HepG2 (cell line): ENCODE data around the gene HNRNPC. TPM values are rescaled to one million over a fixed set of nuclear protein-coding genes. Genes with fewer than 3 reads are reported as not detected.

Experiments
- ATAC-seq: fragments of 200-7000 bp; cut with Tn5 transposase; 3 replicates; pipeline ENCODE4 v1.9.1; 2020; ENCODE audit warnings: mild to moderate bottlenecking, moderate library complexity
- BruUV-seq: library from RNA; stranded (reverse); fragments of 400-500 nt; replicated peaks from 2 replicates; lab custom pipeline; 2021; lab: Mats Ljungman, UMichigan
- CTCF ChIA-PET: fragments of 300-600 bp; formaldehyde crosslinking; extraction: SDS; loops from one replicate; lab custom pipeline; 2021; ENCODE audit warnings: low total read pairs, inconsistent platforms, low intra/inter-chr PET ratio; lab: Yijun Ruan, JAX
- POLR2A ChIA-PET: fragments of 350-600 bp; sonication (Branson Sonifier 250); formaldehyde crosslinking; loops from one replicate; lab custom pipeline; 2020; ENCODE audit warnings: antibody characterized with exemption, inconsistent platforms; lab: Yijun Ruan, JAX
- DNase-seq: peaks from one replicate; pipeline ENCODE4 v3.0.0-alpha.2; 2015; ENCODE audit warnings: low spot score
- FAIRE-seq: peaks from 3 replicates; lab custom pipeline; 2011; peaks lifted over from hg19 to GRCh38; lab: Jason Lieb, UNC
- H2AFZ ChIP-seq: one replicate; pipeline ENCODE4 v1.6.1; 2011; ENCODE audit warnings: low read length, inconsistent platforms
- H3K27ac ChIP-seq: fragments of 300-600 bp; 3 replicates; pipeline ENCODE4 v1.8.0; 2011; ENCODE audit warnings: mixed run types, mild to moderate bottlenecking, mixed read lengths, low read length, inconsistent platforms; ENCODE audit not compliant: insufficient read depth; ENCODE audit errors: extremely low read length
- H3K27me3 ChIP-seq, 2 experiments: fragments of 200-600 bp in 1 of 2; 2 replicates in 1 of 2; 3 replicates in 1 of 2; pipeline versions ENCODE4 v1.6.0 to v1.8.0; 2011; ENCODE audit warnings: low read length in 2 of 2, mild to moderate bottlenecking in 2 of 2, moderate library complexity in 2 of 2, inconsistent platforms in 1 of 2; ENCODE audit not compliant: insufficient read depth in 2 of 2, control insufficient read depth in 1 of 2
- H3K36me3 ChIP-seq, 2 experiments: fragments of 200-600 bp in 1 of 2; replicated peaks in 1 of 2; 2 replicates in 1 of 2; 3 replicates in 1 of 2; pipeline versions ENCODE4 v1.5.1 to v1.8.0; 2011; ENCODE audit warnings: low read length in 2 of 2, inconsistent platforms in 1 of 2; ENCODE audit not compliant: insufficient read depth in 2 of 2, control insufficient read depth in 1 of 2
- H3K4me1 ChIP-seq: 2 replicates; pipeline ENCODE4 v1.5.1; 2012; ENCODE audit warnings: low read length, inconsistent platforms; ENCODE audit not compliant: insufficient read depth
- H3K4me2 ChIP-seq: 2 replicates; pipeline ENCODE4 v1.6.0; 2011; ENCODE audit warnings: low read depth, low read length, inconsistent platforms
- H3K4me3 ChIP-seq, 3 experiments: fragments of 200-600 bp in 1 of 3; sonication (generic), shearing (Covaris generic) in 1 of 3; replicated peaks in 1 of 3; 2 replicates each; pipeline ENCODE4 v1.5.1; 2011 to 2016; ENCODE audit warnings: low read length in 3 of 3, inconsistent platforms in 2 of 3, low read depth in 2 of 3, mild to moderate bottlenecking in 2 of 3, control low read depth in 1 of 3, mixed read lengths in 1 of 3; ENCODE audit not compliant: insufficient read depth in 1 of 3
- H3K79me2 ChIP-seq: one replicate; pipeline ENCODE4 v1.6.1; 2011; ENCODE audit warnings: low read length, inconsistent platforms; ENCODE audit not compliant: insufficient read depth
- H3K9ac ChIP-seq: 2 replicates; pipeline ENCODE4 v1.6.0; 2011; ENCODE audit warnings: mild to moderate bottlenecking, low read depth, low read length, inconsistent platforms; ENCODE audit not compliant: insufficient read depth
- H3K9me3 ChIP-seq: 2 replicates; pipeline ENCODE4 v1.5.1; 2012; ENCODE audit warnings: mild to moderate bottlenecking, low read length
- H4K20me1 ChIP-seq: 2 replicates; pipeline ENCODE4 v1.6.0; 2011; ENCODE audit warnings: inconsistent platforms, mild to moderate bottlenecking, low read length, moderate library complexity; ENCODE audit not compliant: insufficient read depth
- ARNT ChIP-seq: fragments of 450-650 bp; IDR thresholded peaks from 2 replicates; pipeline ENCODE4 v1.6.1; 2017
- HNRNPK ChIP-seq: fragments of 200-400 bp; formaldehyde crosslinking; IDR thresholded peaks from 2 replicates; pipeline ENCODE4 v1.6.1; 2018; ENCODE audit warnings: low read length, low read depth, moderate library complexity, mild to moderate bottlenecking; ENCODE audit not compliant: poor library complexity, severe bottlenecking
- KAT7 ChIP-seq: IDR thresholded peaks from 2 replicates; pipeline ENCODE4 v1.6.1; 2018; ENCODE audit warnings: borderline replicate concordance, missing compliant biosample characterization
- MAFK ChIP-seq, 2 experiments: IDR thresholded peaks in 1 of 2; conservative IDR thresholded peaks in 1 of 2; 2 replicates each; pipeline ENCODE4 v1.6.1; 2011; ENCODE audit warnings: improper control_type of control experiment in 2 of 2, low read length in 2 of 2
- MXD4 ChIP-seq: IDR thresholded peaks from 2 replicates; pipeline ENCODE4 v1.6.1; 2016; ENCODE audit warnings: mild to moderate bottlenecking, missing biosample characterization, missing genetic modification reagents
- NFIB ChIP-seq: sonication (generic); formaldehyde crosslinking; IDR thresholded peaks from 2 replicates; pipeline ENCODE4 v1.9.0; 2021; ENCODE audit warnings: missing genetic modification reagents, mild to moderate bottlenecking, borderline replicate concordance
- POLR2A ChIP-seq, 2 experiments: IDR thresholded peaks; 2 replicates each; pipeline ENCODE4 v1.6.1; 2011; ENCODE audit warnings: low read depth in 2 of 2, low read length in 2 of 2, mild to moderate bottlenecking in 1 of 2, moderate library complexity in 1 of 2; ENCODE audit not compliant: insufficient read depth in 1 of 2
- POLR2G ChIP-seq: fragments of 200-400 bp; formaldehyde crosslinking; IDR thresholded peaks from 2 replicates; pipeline ENCODE4 v1.6.1; 2018; ENCODE audit warnings: mild to moderate bottlenecking, low read depth, low read length, moderate library complexity
- RBM22 ChIP-seq: fragments of 200-400 bp; formaldehyde crosslinking; optimal IDR thresholded peaks from 2 replicates; pipeline ENCODE3; 2017; ENCODE audit warnings: mild to moderate bottlenecking, low read length, moderate library complexity
- SIX4 ChIP-seq: sonication (generic); formaldehyde crosslinking; IDR thresholded peaks from 2 replicates; pipeline ENCODE4 v1.4.0; 2020; ENCODE audit warnings: missing genetic modification reagents
- ZNF430 ChIP-seq: sonication (generic); formaldehyde crosslinking; IDR thresholded peaks from 2 replicates; pipeline ENCODE4 v1.9.0; 2021; ENCODE audit warnings: mild to moderate bottlenecking, missing genetic modification reagents
- ZNF816 ChIP-seq: sonication (generic); formaldehyde crosslinking; IDR thresholded peaks from 2 replicates; pipeline ENCODE4 v1.8.0; 2022; ENCODE audit warnings: missing genetic modification reagents, mild to moderate bottlenecking, borderline replicate concordance
- WGBS: methylation state at CpG from one replicate; pipeline ENCODE4 v1.1.6; 2017; ENCODE audit warnings: low lambda C conversion rate; 5-methylcytosine and 5-hydroxymethylcytosine counted together
- in situ Hi-C: cut with HindIII; loops from 2 replicates; pipeline ENCODE4 v1.10.0; 2017; ENCODE audit warnings: low pct_unique_long_range_greater_than_20kb; ENCODE audit not compliant: extremely low pct_ligation_motif_present
- intact Hi-C: fragments of 100-400 bp; cut with micrococcal nuclease; formaldehyde crosslinking; loops from one replicate; pipeline ENCODE4 v1.10.0; 2022; ENCODE audit not compliant: unreplicated experiment
- polyA plus RNA-seq, 8 experiments: library from polyadenylated mRNA; depleted of rRNA in 3 of 8; stranded (reverse) in 7 of 8; unstranded in 1 of 8; fragments of >200 nt; fragmentation: Illumina TruSeq in 4 of 8; extraction: Trizol in 4 of 8; gene quantifications; 2 replicates each; pipeline versions ENCODE4 v1.2.1 to v1.2.3, GENCODE V29; 2011 to 2016; ENCODE audit warnings: low read depth in 4 of 8, missing spikeins in 1 of 8, mixed read lengths in 1 of 8; ENCODE audit not compliant: insufficient read depth in 1 of 8
- total RNA-seq, 5 experiments: library from RNA; depleted of rRNA; stranded (reverse); fragments of >200 nt; fragmentation: Illumina TruSeq; extraction: Trizol; gene quantifications; 2 replicates each; pipeline ENCODE4 v1.2.3, GENCODE V29; 2016; ENCODE audit warnings: low read depth in 1 of 5
- TF ChIP-seq, protein P1 (sequence below): sonication (generic); formaldehyde crosslinking; conservative IDR thresholded peaks from 2 replicates; pipeline ENCODE4 v1.8.0; 2022; ENCODE audit warnings: missing genetic modification reagents
- TF ChIP-seq, protein P2 (sequence below): sonication (generic); formaldehyde crosslinking; IDR thresholded peaks from 2 replicates; pipeline ENCODE4 v1.9.0; 2021; ENCODE audit warnings: missing genetic modification reagents, borderline replicate concordance
- TF ChIP-seq, protein P3 (sequence below): sonication (generic); formaldehyde crosslinking; IDR thresholded peaks from 2 replicates; pipeline ENCODE4 v1.8.1; 2023; ENCODE audit warnings: mild to moderate bottlenecking, inconsistent platforms, moderate library complexity, missing genetic modification reagents, borderline replicate concordance

Gene HNRNPC
- total and polyA plus RNA-seq, 2 of the 13 experiments (the other 11 are each of a cell fraction or from before 2014, with no cell fraction given) = 628 to 1,099 TPM

DNA sequence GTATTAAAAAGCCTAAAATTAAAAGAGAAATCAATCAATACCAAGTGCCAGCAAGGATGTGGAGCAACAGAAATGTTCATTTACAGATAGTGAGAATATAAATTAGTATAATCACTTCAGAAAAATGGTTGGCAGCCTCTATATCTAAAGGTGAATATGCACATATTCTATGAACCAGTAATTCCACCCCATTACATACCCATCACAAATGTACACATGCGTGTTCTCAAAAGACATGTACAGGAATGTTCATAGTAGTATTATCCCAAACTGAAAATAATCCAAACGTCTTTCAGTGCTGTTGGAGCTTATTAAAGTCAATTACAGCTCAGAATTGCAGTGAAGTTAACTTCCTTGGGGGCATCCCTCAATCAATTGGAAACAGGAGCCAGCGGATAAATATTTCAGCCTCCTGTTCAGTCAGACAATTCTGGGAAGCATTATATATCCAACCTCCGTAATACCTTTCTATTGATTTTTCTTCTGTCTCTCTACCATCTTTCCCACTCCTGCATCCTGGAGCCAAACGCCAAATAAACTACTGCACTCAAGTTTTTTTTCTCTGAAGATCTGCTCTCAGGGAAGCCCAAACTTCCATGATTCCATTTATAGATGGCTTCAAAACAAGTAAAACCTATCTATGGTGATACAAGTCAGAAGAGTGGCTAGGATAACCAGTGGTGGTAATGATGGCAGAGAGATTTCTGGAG is 68.3 kb downstream of the HNRNPC start (continued):
- TF ChIP-seq, protein P1, sequence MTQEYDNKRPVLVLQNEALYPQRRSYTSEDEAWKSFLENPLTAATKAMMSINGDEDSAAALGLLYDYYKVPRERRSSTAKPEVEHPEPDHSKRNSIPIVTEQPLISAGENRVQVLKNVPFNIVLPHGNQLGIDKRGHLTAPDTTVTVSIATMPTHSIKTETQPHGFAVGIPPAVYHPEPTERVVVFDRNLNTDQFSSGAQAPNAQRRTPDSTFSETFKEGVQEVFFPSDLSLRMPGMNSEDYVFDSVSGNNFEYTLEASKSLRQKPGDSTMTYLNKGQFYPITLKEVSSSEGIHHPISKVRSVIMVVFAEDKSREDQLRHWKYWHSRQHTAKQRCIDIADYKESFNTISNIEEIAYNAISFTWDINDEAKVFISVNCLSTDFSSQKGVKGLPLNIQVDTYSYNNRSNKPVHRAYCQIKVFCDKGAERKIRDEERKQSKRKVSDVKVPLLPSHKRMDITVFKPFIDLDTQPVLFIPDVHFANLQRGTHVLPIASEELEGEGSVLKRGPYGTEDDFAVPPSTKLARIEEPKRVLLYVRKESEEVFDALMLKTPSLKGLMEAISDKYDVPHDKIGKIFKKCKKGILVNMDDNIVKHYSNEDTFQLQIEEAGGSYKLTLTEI (CRISPR knock-in tag) = no peak
- TF ChIP-seq KAT7 (no peak), RBM22 (peak; percentile 79)
- TF ChIP-seq, protein P2, sequence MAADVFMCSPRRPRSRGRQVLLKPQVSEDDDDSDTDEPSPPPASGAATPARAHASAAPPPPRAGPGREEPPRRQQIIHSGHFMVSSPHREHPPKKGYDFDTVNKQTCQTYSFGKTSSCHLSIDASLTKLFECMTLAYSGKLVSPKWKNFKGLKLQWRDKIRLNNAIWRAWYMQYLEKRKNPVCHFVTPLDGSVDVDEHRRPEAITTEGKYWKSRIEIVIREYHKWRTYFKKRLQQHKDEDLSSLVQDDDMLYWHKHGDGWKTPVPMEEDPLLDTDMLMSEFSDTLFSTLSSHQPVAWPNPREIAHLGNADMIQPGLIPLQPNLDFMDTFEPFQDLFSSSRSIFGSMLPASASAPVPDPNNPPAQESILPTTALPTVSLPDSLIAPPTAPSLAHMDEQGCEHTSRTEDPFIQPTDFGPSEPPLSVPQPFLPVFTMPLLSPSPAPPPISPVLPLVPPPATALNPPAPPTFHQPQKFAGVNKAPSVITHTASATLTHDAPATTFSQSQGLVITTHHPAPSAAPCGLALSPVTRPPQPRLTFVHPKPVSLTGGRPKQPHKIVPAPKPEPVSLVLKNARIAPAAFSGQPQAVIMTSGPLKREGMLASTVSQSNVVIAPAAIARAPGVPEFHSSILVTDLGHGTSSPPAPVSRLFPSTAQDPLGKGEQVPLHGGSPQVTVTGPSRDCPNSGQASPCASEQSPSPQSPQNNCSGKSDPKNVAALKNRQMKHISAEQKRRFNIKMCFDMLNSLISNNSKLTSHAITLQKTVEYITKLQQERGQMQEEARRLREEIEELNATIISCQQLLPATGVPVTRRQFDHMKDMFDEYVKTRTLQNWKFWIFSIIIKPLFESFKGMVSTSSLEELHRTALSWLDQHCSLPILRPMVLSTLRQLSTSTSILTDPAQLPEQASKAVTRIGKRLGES (CRISPR knock-in tag) = no peak

DNA sequence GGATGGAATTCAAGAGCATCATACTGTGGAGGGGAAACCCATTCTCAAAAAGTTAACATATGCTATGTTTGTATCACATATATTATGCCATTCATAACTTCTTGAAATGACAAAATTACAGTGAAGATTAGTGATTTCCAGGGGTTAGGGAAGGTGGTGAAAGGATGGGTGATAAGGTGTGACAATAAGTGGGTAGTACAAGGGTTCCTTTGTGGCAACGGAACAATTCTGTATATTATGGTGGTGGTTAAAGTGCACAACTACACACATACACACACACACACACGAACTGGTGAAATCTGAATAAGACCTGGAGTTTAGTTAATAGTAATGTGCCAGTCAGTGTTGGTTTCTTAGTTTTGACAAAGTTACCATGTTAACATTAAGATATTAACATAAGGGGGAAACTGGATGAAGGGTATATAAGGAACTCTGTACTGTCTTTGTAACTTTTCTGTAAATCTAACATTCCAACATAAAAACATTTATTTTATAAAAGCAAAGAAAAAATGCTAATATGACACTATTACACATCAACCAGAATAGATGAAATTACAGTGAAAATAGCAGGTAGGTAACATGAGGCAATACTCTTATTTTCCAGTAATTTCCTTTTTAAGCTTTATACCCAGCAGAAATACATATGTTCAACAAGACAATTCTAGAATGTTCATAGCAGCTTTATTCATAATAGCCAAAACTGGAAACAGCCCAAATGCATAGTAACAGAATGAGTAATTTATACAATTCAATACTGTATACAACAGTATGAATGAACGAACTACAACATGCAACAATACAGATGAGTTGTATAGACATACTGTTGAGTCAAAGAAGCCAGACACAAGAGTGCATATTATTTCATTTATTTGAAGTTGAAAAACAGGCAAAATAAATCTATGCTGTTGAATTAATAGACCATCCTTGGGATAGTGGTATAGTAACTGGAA is 69.4 kb downstream of the HNRNPC start:
- peaks cover 3% of the 10 kb centered on the region; the same call in 1 of the 2 replicates for H4K20me1 ChIP-seq
- no peak overlapping the region for H3K9ac ChIP-seq
- peaks cover 33% of the 10 kb centered on the region for H3K4me1 ChIP-seq
- no peak overlapping the region for H2AFZ ChIP-seq
- no peak overlapping the region for H3K27ac ChIP-seq
- ChIA-PET CTCF (no interaction called here), POLR2A (no interaction called here)
- H3K27me3 ChIP-seq = no peaks in the 10 kb centered on the region
- in situ Hi-C loops (no loop called here), intact Hi-C loops (no loop called here)
- DNase-seq (no peak), FAIRE-seq (no peak), ATAC-seq (no peak)
- H3K9me3 ChIP-seq = peaks cover 7% of the 10 kb centered on the region; the same call in 1 of the 2 replicates
- H3K79me2 ChIP-seq = no peaks in the 10 kb centered on the region
- H3K4me3 ChIP-seq = no peak overlapping the region
- 53% methylated on average over 3 of the region's 3 CpGs for WGBS
- H3K36me3 ChIP-seq = no peaks in the 10 kb centered on the region
- BruUV-seq = no TSS peak
- H3K4me2 ChIP-seq = no peak overlapping the region
- TF ChIP-seq POLR2A (IDR thresholded peaks at IDR 0.05; ENCODE audit: insufficient read depth in 1 of 2, low read depth in 2 of 2, low read length in 2 of 2) (peak in 1 of 2 experiments; percentile 27; a peak in 1 of 4 replicates), POLR2G (peak; percentile 56; the same call in 1 of the 2 replicates), MAFK (conservative IDR thresholded peaks at IDR 0.05 in 1 of 2, IDR thresholded peaks at IDR 0.05 in 1 of 2; ENCODE audit: low read length in 2 of 2) (peak in 1 of 2 experiments; percentile 43; a peak in 2 of 4 replicates), HNRNPK (peak; percentile 7), NFIB (CRISPR knock-in tag) (no peak), ARNT (no peak), SIX4 (CRISPR knock-in tag) (no peak), ZNF430 (CRISPR knock-in tag) (no peak), MXD4 (CRISPR knock-in tag) (no peak), ZNF816 (CRISPR knock-in tag) (no peak)
- TF ChIP-seq, protein P3, sequence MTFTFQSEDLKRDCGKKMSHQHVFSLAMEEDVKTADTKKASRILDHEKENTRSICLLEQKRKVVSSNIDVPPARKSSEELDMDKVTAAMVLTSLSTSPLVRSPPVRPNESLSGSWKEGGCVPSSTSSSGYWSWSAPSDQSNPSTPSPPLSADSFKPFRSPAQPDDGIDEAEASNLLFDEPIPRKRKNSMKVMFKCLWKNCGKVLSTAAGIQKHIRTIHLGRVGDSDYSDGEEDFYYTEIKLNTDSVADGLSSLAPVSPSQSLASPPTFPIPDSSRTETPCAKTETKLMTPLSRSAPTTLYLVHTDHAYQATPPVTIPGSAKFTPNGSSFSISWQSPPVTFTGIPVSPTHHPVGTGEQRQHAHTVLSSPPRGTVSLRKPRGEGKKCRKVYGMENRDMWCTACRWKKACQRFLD (CRISPR knock-in tag) = no peak
